H1 (cell line): ENCODE results near the gene DUSP9. TPM values are rescaled to one million over a fixed set of nuclear protein-coding genes. Genes with fewer than 3 reads are reported as not detected.

Experiments used
- CTCF ChIA-PET: fragments of 300-600 bp; sonication (Branson Sonifier 250); formaldehyde crosslinking; loops from one replicate; lab custom pipeline; 2021; ENCODE audit not compliant: partially characterized antibody; lab: Charles Lee
- POLR2A ChIA-PET: fragments of 300-600 bp; sonication (Branson Sonifier 250); formaldehyde crosslinking; loops from one replicate; lab custom pipeline; 2021; ENCODE audit warnings: inconsistent platforms; ENCODE audit not compliant: partially characterized antibody; lab: Charles Lee
- DNase-seq, 2 experiments: peaks; one replicate each; pipeline versions ENCODE4 v3.0.0 to v3.0.0-alpha.2; 2010 to 2022; ENCODE audit warnings: low spot score in 2 of 2, low read depth in 1 of 2, mixed read lengths in 1 of 2
- FAIRE-seq: peaks from 2 replicates; lab custom pipeline; 2011; peaks lifted over from hg19 to GRCh38; lab: Jason Lieb, UNC
- H2AFZ ChIP-seq: 2 replicates; pipeline ENCODE4 v1.8.1; 2012; ENCODE audit warnings: low read length, inconsistent platforms
- H2AK5ac ChIP-seq: 2 replicates; pipeline ENCODE4 v1.6.1; 2013; ENCODE audit warnings: low read depth, low read length
- H2BK120ac ChIP-seq: replicated peaks from 2 replicates; pipeline ENCODE3; 2013; ENCODE audit warnings: low read depth, low read length, inconsistent platforms
- H2BK12ac ChIP-seq: 2 replicates; pipeline ENCODE4 v1.6.1; 2013; ENCODE audit warnings: low read depth, low read length
- H2BK15ac ChIP-seq: 2 replicates; pipeline ENCODE4 v1.6.1; 2013; ENCODE audit warnings: low read length
- H2BK20ac ChIP-seq: 2 replicates; pipeline ENCODE4 v1.6.1; 2013; ENCODE audit warnings: low read length
- H2BK5ac ChIP-seq: 2 replicates; pipeline ENCODE4 v1.6.1; 2013; ENCODE audit warnings: low read depth, low read length
- H3K14ac ChIP-seq: 2 replicates; pipeline ENCODE4 v1.6.1; 2013; ENCODE audit warnings: inconsistent platforms; ENCODE audit not compliant: insufficient read length
- H3K18ac ChIP-seq: 2 replicates; pipeline ENCODE4 v1.6.1; 2013; ENCODE audit warnings: low read length; ENCODE audit errors: extremely low read depth
- H3K23ac ChIP-seq: 2 replicates; pipeline ENCODE4 v1.6.1; 2013; ENCODE audit warnings: inconsistent platforms; ENCODE audit not compliant: insufficient read length
- H3K23me2 ChIP-seq: 2 replicates; pipeline ENCODE4 v1.6.1; 2013; ENCODE audit warnings: low read depth, low read length
- H3K27ac ChIP-seq: 2 replicates; pipeline ENCODE4 v1.6.1; 2011; ENCODE audit warnings: low read depth, low read length, inconsistent platforms
- H3K27me3 ChIP-seq, 4 experiments: replicated peaks in 1 of 4; 1 replicate in 1 of 4; 2 replicates in 3 of 4; pipeline versions ENCODE4 v1.6.1 to v1.8.1; 2011 to 2013; ENCODE audit warnings: low read length in 3 of 4, mild to moderate bottlenecking in 3 of 4, inconsistent platforms in 2 of 4, mixed read lengths in 2 of 4, moderate library complexity in 1 of 4; ENCODE audit not compliant: control insufficient read depth in 3 of 4, insufficient read depth in 3 of 4; ENCODE audit errors: extremely low read depth in 1 of 4
- H3K36me3 ChIP-seq, 4 experiments: 2 replicates each; pipeline versions ENCODE4 v1.6.1 to v1.8.1; 2011 to 2013; ENCODE audit warnings: mild to moderate bottlenecking in 4 of 4, low read length in 3 of 4, moderate library complexity in 2 of 4, control low read depth in 1 of 4, inconsistent platforms in 1 of 4; ENCODE audit not compliant: insufficient read depth in 4 of 4, control insufficient read depth in 2 of 4
- H3K4ac ChIP-seq: replicated peaks from 2 replicates; pipeline ENCODE3; 2013; ENCODE audit warnings: low read length, low read depth, mixed read lengths, inconsistent platforms; ENCODE audit not compliant: insufficient read length
- H3K4me1 ChIP-seq, 4 experiments: replicated peaks in 1 of 4; 1 replicate in 1 of 4; 2 replicates in 3 of 4; pipeline versions ENCODE4 v1.6.1 to v1.8.1; 2011 to 2013; ENCODE audit warnings: low read length in 3 of 4, inconsistent platforms in 2 of 4, mixed read lengths in 1 of 4; ENCODE audit not compliant: insufficient read depth in 4 of 4, control insufficient read depth in 3 of 4
- H3K4me2 ChIP-seq, 2 experiments: 2 replicates each; pipeline versions ENCODE4 v1.6.1 to v1.8.1; 2011 to 2013; ENCODE audit warnings: low read depth in 2 of 2, low read length in 2 of 2, control low read depth in 1 of 2, inconsistent platforms in 1 of 2, mild to moderate bottlenecking in 1 of 2; ENCODE audit not compliant: insufficient read depth in 1 of 2
- H3K4me3 ChIP-seq, 4 experiments: fragments of 200-600, 300-600 bp in 1 of 4; sonication (generic), shearing (Covaris generic), sonication (Bioruptor Twin) in 1 of 4; 2 replicates each; pipeline versions ENCODE4 v1.5.1 to v1.8.1; 2011 to 2016; ENCODE audit warnings: low read length in 4 of 4, low read depth in 3 of 4, control low read depth in 2 of 4, inconsistent platforms in 2 of 4, mild to moderate bottlenecking in 2 of 4, mixed read lengths in 1 of 4, moderate library complexity in 1 of 4; ENCODE audit not compliant: insufficient read depth in 2 of 4; ENCODE audit errors: extremely low read depth in 1 of 4
- H3K56ac ChIP-seq: replicated peaks from 2 replicates; pipeline ENCODE3; 2013; ENCODE audit warnings: low read depth, mild to moderate bottlenecking, mixed read lengths, low read length, inconsistent platforms; ENCODE audit not compliant: insufficient read length
- H3K79me1 ChIP-seq: 2 replicates; pipeline ENCODE4 v1.6.1; 2013; ENCODE audit warnings: low read depth, low read length, control low read depth
- H3K79me2 ChIP-seq, 2 experiments: 2 replicates each; pipeline versions ENCODE4 v1.6.1 to v1.8.1; 2012 to 2013; ENCODE audit warnings: low read length in 2 of 2, mild to moderate bottlenecking in 2 of 2, inconsistent platforms in 1 of 2; ENCODE audit not compliant: insufficient read depth in 2 of 2, control insufficient read depth in 1 of 2
- H3K9ac ChIP-seq, 4 experiments: replicated peaks in 1 of 4; 1 replicate in 1 of 4; 2 replicates in 3 of 4; pipeline versions ENCODE4 v1.6.1 to v1.8.1; 2011 to 2013; ENCODE audit warnings: low read depth in 3 of 4, low read length in 3 of 4, control low read depth in 2 of 4, mild to moderate bottlenecking in 2 of 4, moderate library complexity in 2 of 4, inconsistent platforms in 1 of 4; ENCODE audit errors: extremely low read depth in 1 of 4
- H3K9me3 ChIP-seq, 2 experiments: 2 replicates each; pipeline versions ENCODE4 v1.6.1 to v1.8.1; 2012 to 2013; ENCODE audit warnings: mild to moderate bottlenecking in 2 of 2, moderate library complexity in 2 of 2, control low read depth in 1 of 2, inconsistent platforms in 1 of 2, low read depth in 1 of 2, low read length in 1 of 2, mixed read lengths in 1 of 2; ENCODE audit not compliant: insufficient read depth in 2 of 2
- H4K20me1 ChIP-seq, 2 experiments: replicated peaks in 1 of 2; 2 replicates each; pipeline versions ENCODE3 to v1.8.1; 2011 to 2013; ENCODE audit warnings: inconsistent platforms in 2 of 2, low read length in 2 of 2, mild to moderate bottlenecking in 1 of 2; ENCODE audit not compliant: insufficient read depth in 2 of 2, control insufficient read depth in 1 of 2
- H4K5ac ChIP-seq: 2 replicates; pipeline ENCODE4 v1.6.1; 2013; ENCODE audit warnings: low read length, low read depth, mixed read lengths, inconsistent platforms; ENCODE audit not compliant: insufficient read length
- H4K8ac ChIP-seq: 2 replicates; pipeline ENCODE4 v1.8.0; 2013; ENCODE audit warnings: mild to moderate bottlenecking, moderate library complexity, low read length, inconsistent platforms; ENCODE audit not compliant: insufficient read depth; ENCODE audit errors: extremely low read depth
- H4K91ac ChIP-seq: replicated peaks from 2 replicates; pipeline ENCODE3; 2013; ENCODE audit warnings: low read length, mixed read lengths, inconsistent platforms; ENCODE audit not compliant: insufficient read length
- BCL11A ChIP-seq, 2 experiments: IDR thresholded peaks; one replicate each; pipeline ENCODE4 v1.6.1; 2011; ENCODE audit warnings: low read depth in 2 of 2, low read length in 2 of 2, mild to moderate bottlenecking in 2 of 2
- GTF2F1 ChIP-seq: IDR thresholded peaks from 2 replicates; pipeline ENCODE4 v1.6.1; 2012; ENCODE audit warnings: low read depth, low read length, improper control_type of control experiment, borderline replicate concordance
- RNF2 ChIP-seq: fragments of 200-900, 300-1000 bp; sonication (generic); IDR thresholded peaks from 2 replicates; pipeline ENCODE4 v1.7.1; 2016; ENCODE audit warnings: borderline replicate concordance, low read depth, mild to moderate bottlenecking, antibody characterized with exemption, low read length; ENCODE audit not compliant: poor library complexity, severe bottlenecking; ENCODE audit errors: missing control alignments
- WGBS, 2 experiments: shearing (Covaris generic) in 1 of 2; methylation state at CpG; one replicate each; pipeline versions ENCODE4 v1.1.6 to v1.1.7; 2013 to 2015; ENCODE audit warnings: low lambda C conversion rate in 2 of 2, mixed read lengths in 2 of 2, inconsistent platforms in 1 of 2, low coverage in 1 of 2, missing lambda C conversion rate in 1 of 2; ENCODE audit not compliant: insufficient replicate concordance in 2 of 2, insufficient coverage in 1 of 2, insufficient read length in 1 of 2; ENCODE audit errors: extremely low coverage in 1 of 2, missing lambda C conversion rate in 1 of 2; 5-methylcytosine and 5-hydroxymethylcytosine counted together
- polyA plus RNA-seq, 7 experiments: library from polyadenylated mRNA; depleted of rRNA in 3 of 7; stranded (reverse) in 5 of 7; unstranded in 2 of 7; fragments of >200 nt in 5 of 7; fragments of 200-250 nt in 2 of 7; gene quantifications; 1 replicate in 5 of 7; 2 replicates in 1 of 7; 4 replicates in 1 of 7; pipeline versions ENCODE4 v1.2.1 to v1.2.3, GENCODE V29; 2011 to 2013; ENCODE audit warnings: missing spikeins in 2 of 7, mixed read lengths in 2 of 7
- total RNA-seq: library from RNA; stranded (reverse); fragmentation: NEBNext Ultra II Directional; extraction: Animal tissue kit (Norgen Biotek cat#: 25700); gene quantifications from 2 replicates; pipeline ENCODE4 v1.2.1, GENCODE V29; 2021

The DUSP9 gene
- total and polyA plus RNA-seq, 2 of the 8 experiments (the other 6 are each of a cell fraction or from before 2014, with no cell fraction given) = 0.80 to 1.1 TPM

DNA sequence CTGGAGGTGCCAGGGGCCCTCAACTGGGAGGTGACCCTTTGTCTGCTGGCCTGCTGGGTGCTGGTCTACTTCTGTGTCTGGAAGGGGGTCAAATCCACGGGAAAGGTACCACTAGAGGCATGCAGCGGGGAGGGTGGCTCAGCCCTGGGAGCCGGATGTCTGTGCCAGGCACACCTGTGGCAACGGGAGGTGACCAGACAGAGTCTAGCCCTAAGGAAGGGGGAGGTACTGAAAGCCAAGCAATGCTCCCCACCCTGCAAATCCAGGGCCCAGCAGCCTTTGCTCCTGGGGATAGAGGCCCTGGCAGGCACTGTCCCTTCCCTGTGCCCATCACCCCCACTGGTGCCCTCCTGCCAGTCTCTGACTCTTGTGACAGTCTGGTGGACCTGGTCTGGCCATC, 45.0 kb downstream of the DUSP9 start:
- TF ChIP-seq BCL11A (IDR thresholded peaks at IDR 0.05; ENCODE audit: low read depth in 2 of 2, low read length in 2 of 2) (no peak), RNF2 (no peak), GTF2F1 (no peak)
- Histone ChIP-seq H3K18ac (no peak overlapping the region), H4K91ac (no peak overlapping the region), H3K27ac (no peak overlapping the region), H3K9ac (no peak overlapping the region), H3K4me3 (no peak overlapping the region), H3K4me1 (peaks cover 0 to 12% (median 2%) of the 10 kb centered on the region in 4 experiments; a peak in 4 of 7 replicates), H3K79me1 (no peaks in the 10 kb centered on the region; the same call in 1 of the 2 replicates), H3K36me3 (peaks cover 0 to 44% (median 12%) of the 10 kb centered on the region in 4 experiments; a peak in 5 of 8 replicates), H2BK5ac (no peak overlapping the region), H4K20me1 (peaks cover 2 to 4% of the 10 kb centered on the region in 2 experiments), H3K23ac (no peak overlapping the region), H4K5ac (no peak overlapping the region), H2BK15ac (no peak overlapping the region), H4K8ac (no peak overlapping the region), H3K23me2 (no peaks in the 10 kb centered on the region), H2BK20ac (no peak overlapping the region), H2AFZ (no peak overlapping the region), H2AK5ac (no peak overlapping the region), H3K4ac (no peak overlapping the region), H2BK120ac (no peak overlapping the region), H3K79me2 (peaks cover 0 to 13% of the 10 kb centered on the region in 2 experiments; a peak in 3 of 4 replicates), H2BK12ac (no peak overlapping the region), H3K4me2 (no peak overlapping the region), H3K14ac (no peak overlapping the region), H3K27me3 (no peaks in the 10 kb centered on the region), H3K56ac (no peak overlapping the region), H3K9me3 (no peaks in the 10 kb centered on the region)
- no peak for DNase-seq
- no peak for FAIRE-seq
- ChIA-PET CTCF (interaction anchor here (1.8 kb wide), 1 partner anchor 16 kb away, joined by 6 read pairs; no protein-coding TSS in a partner anchor), POLR2A (interaction anchor here (0.8 to 1.2 kb wide), 3 partner anchors 13 to 22 kb away, joined by 3 to 5 read pairs (median 4); no protein-coding TSS in a partner anchor)
- WGBS, 2 experiments = no CpG with 5 or more reads among the region's 4 CpGs
